ENCODE results near the gene TRIM8. TPM values are rescaled to one million over a fixed set of nuclear protein-coding genes. Genes with fewer than 3 reads are reported as not detected.
A peak's percentile ranks its signal among the peaks of the same experiment; 100 is the strongest.

Gene TRIM8
- 126 TPM for total RNA-seq

GRCh38 chr10:102644066-102644645, at the start of gene TRIM8:
Gene TRIM8 (plus strand): TSS chr10:102644479. CDS start chr10:102644618, 139 bp downstream.
- intact Hi-C loops (cut with DNase I) = loop anchor here (5.0 to 10.0 kb wide), 2 partner anchors 142 to 171 kb away; partner anchors contain the start of genes ACTR1A and SUFU
- no peaks in the 10 kb centered on the region for H3K9me3 ChIP-seq
- no peak for TF ChIP-seq CTCF (IDR thresholded peaks at IDR 0.05)
- no peak for TF ChIP-seq POLR2A (IDR thresholded peaks at IDR 0.05)
- TF ChIP-seq POLR2AphosphoS5 (IDR thresholded peaks at IDR 0.05; ENCODE audit: insufficient read depth in 1 of 2, low read depth in 1 of 2) = no peak
- H3K4me3 ChIP-seq = peak within 1 kb of the TSS; percentile 72 to 98
- H3K27ac ChIP-seq = peak within 1 kb of the TSS; percentile 99
- H3K4me1 ChIP-seq = peaks cover 33% of the 10 kb centered on the region
- no peak for DNase-seq (ENCODE audit: extremely low spot score in 2 of 2)
- H3K36me3 ChIP-seq = no peaks in the 10 kb centered on the region
- no peaks in the 10 kb centered on the region for H3K27me3 ChIP-seq

- TF ChIP-seq POLR2A (IDR thresholded peaks at IDR 0.05) (no peak), POLR2AphosphoS5 (IDR thresholded peaks at IDR 0.05; ENCODE audit: insufficient read depth in 1 of 2, low read depth in 1 of 2) (no peak), CTCF (IDR thresholded peaks at IDR 0.05) (no peak)
- Histone ChIP-seq H3K36me3 (peaks cover 0 to 39% of the 10 kb centered on the region in 2 donors), H3K4me1 (peaks cover 8% of the 10 kb centered on the region), H3K27ac (no peak overlapping the region), H3K4me3 (no peak overlapping the region), H3K27me3 (no peaks in the 10 kb centered on the region), H3K9me3 (no peaks in the 10 kb centered on the region)
- intact Hi-C loops (cut with DNase I) = no loop called here
- no peak for DNase-seq (ENCODE audit: extremely low spot score in 2 of 2)
These were observed 49.0 kb upstream of the TRIM8 start for GRCh38 chr10:102595293-102595692.

GRCh38 chr10:102595897-102596296, 48.4 kb upstream of the TRIM8 start:
- no peaks in the 10 kb centered on the region for H3K27me3 ChIP-seq
- H3K4me1 ChIP-seq = peaks cover 12% of the 10 kb centered on the region
- DNase-seq (ENCODE audit: extremely low spot score in 2 of 2) = no peak
- H3K36me3 ChIP-seq = peaks cover 0 to 39% of the 10 kb centered on the region in 2 donors
- no peak overlapping the region for H3K4me3 ChIP-seq
- no peaks in the 10 kb centered on the region for H3K9me3 ChIP-seq
- H3K27ac ChIP-seq = no peak overlapping the region
- TF ChIP-seq POLR2AphosphoS5 (IDR thresholded peaks at IDR 0.05; ENCODE audit: insufficient read depth in 1 of 2, low read depth in 1 of 2) = no peak
- TF ChIP-seq CTCF (IDR thresholded peaks at IDR 0.05) = no peak
- no peak for TF ChIP-seq POLR2A (IDR thresholded peaks at IDR 0.05)
- intact Hi-C loops (cut with DNase I) = no loop called here

GRCh38 chr10:102596506-102596971, 47.7 kb upstream of the TRIM8 start:
- no peak for DNase-seq (ENCODE audit: extremely low spot score in 2 of 2)
- TF ChIP-seq POLR2A (IDR thresholded peaks at IDR 0.05) (no peak), CTCF (IDR thresholded peaks at IDR 0.05) (peak in 1 of 3 experiments; percentile 64)
- peaks cover 0 to 39% of the 10 kb centered on the region in 2 donors for H3K36me3 ChIP-seq
- no peak overlapping the region for H3K27ac ChIP-seq
- H3K4me3 ChIP-seq = no peak overlapping the region
- intact Hi-C loops (cut with DNase I) = no loop called here
- H3K27me3 ChIP-seq = no peaks in the 10 kb centered on the region
- peaks cover 18% of the 10 kb centered on the region for H3K4me1 ChIP-seq
- H3K9me3 ChIP-seq = no peaks in the 10 kb centered on the region

Data from vagina (tissue), 2 donors.